Caco-2 (cell line): ENCODE data around the gene IDH3G. TPM values are rescaled to one million over a fixed set of nuclear protein-coding genes. Genes with fewer than 3 reads are reported as not detected.

Experiments
- BruUV-seq: library from RNA; stranded (reverse); fragments of 400-500 nt; replicated peaks from 2 replicates; lab custom pipeline; 2021; lab: Mats Ljungman, UMichigan
- CTCF ChIA-PET: fragments of 300-600 bp; sonication (Branson Sonifier 250); formaldehyde crosslinking; loops from one replicate; lab custom pipeline; 2022; ENCODE audit warnings: antibody characterized with exemption; lab: Charles Lee
- POLR2A ChIA-PET: fragments of 300-600 bp; sonication (Branson Sonifier 250); formaldehyde crosslinking; loops from one replicate; lab custom pipeline; 2022; ENCODE audit warnings: antibody characterized with exemption; lab: Charles Lee
- DNase-seq, 2 experiments: peaks; one replicate each; pipeline versions ENCODE4 v3.0.0 to v3.0.0-alpha.2; 2020 to 2022
- H3K27me3 ChIP-seq: replicated peaks from 2 replicates; pipeline ENCODE4 v1.6.0; 2011; ENCODE audit warnings: low read length; ENCODE audit not compliant: control insufficient read depth, insufficient read depth
- H3K36me3 ChIP-seq: 2 replicates; pipeline ENCODE4 v1.5.1; 2011; ENCODE audit warnings: low read length; ENCODE audit not compliant: control insufficient read depth, insufficient read depth
- H3K4me1 ChIP-seq: fragments of 250-450 bp; sonication (Bioruptor Pico); 2 replicates; pipeline ENCODE4 v1.5.1; 2020; ENCODE audit warnings: mild to moderate bottlenecking
- H3K4me3 ChIP-seq: 2 replicates; pipeline ENCODE4 v1.5.1; 2011; ENCODE audit warnings: low read depth, mild to moderate bottlenecking, control low read depth, low read length
- H3K9me3 ChIP-seq: fragments of 250-450 bp; sonication (Bioruptor Pico); 2 replicates; pipeline ENCODE4 v1.5.1; 2020; ENCODE audit warnings: mild to moderate bottlenecking, moderate library complexity
- H3K27ac Mint-ChIP-seq: one replicate; pipeline ENCODE4 v1.8.0; 2022; ENCODE audit warnings: mixed read lengths; ENCODE audit not compliant: unreplicated experiment
- H3K27me3 Mint-ChIP-seq: one replicate; pipeline ENCODE4 v1.8.0; 2022; ENCODE audit warnings: mixed read lengths; ENCODE audit not compliant: insufficient read depth, unreplicated experiment
- H3K36me3 Mint-ChIP-seq: one replicate; pipeline ENCODE4 v1.8.0; 2022; ENCODE audit warnings: mild to moderate bottlenecking, mixed read lengths; ENCODE audit not compliant: insufficient read depth, unreplicated experiment
- H3K4me1 Mint-ChIP-seq: one replicate; pipeline ENCODE4 v1.8.0; 2022; ENCODE audit warnings: low read depth, mixed read lengths; ENCODE audit not compliant: unreplicated experiment
- H3K4me3 Mint-ChIP-seq: one replicate; pipeline ENCODE4 v1.8.0; 2022; ENCODE audit warnings: mild to moderate bottlenecking, moderate library complexity, mixed read lengths; ENCODE audit not compliant: unreplicated experiment
- H3K9me3 Mint-ChIP-seq: one replicate; pipeline ENCODE4 v1.8.0; 2022; ENCODE audit warnings: mixed read lengths; ENCODE audit not compliant: unreplicated experiment
- intact Hi-C: fragments of 100-400 bp; cut with micrococcal nuclease; formaldehyde crosslinking; loops from one replicate; pipeline ENCODE4 v1.10.0; 2022; ENCODE audit not compliant: unreplicated experiment
- total RNA-seq: library from RNA; stranded (reverse); gene quantifications from 2 replicates; pipeline ENCODE4 v1.2.3, GENCODE V29; 2022
- TF ChIP-seq, protein P1 (sequence below), 2 experiments: fragments of 200-600 bp in 1 of 2; IDR thresholded peaks; 1 replicate in 1 of 2; 2 replicates in 1 of 2; pipeline versions ENCODE4 v1.5.1 to v1.8.0; 2011 to 2022; ENCODE audit warnings: antibody characterized with exemption in 1 of 2, control low read depth in 1 of 2, inconsistent platforms in 1 of 2, low read depth in 1 of 2, low read length in 1 of 2, mild to moderate bottlenecking in 1 of 2, moderate library complexity in 1 of 2; ENCODE audit not compliant: insufficient read depth in 1 of 2, severe bottlenecking in 1 of 2, unreplicated experiment in 1 of 2

The IDH3G gene
- total RNA-seq, 1 experiment from 2014 or later, result 53.3 TPM

- H3K27ac Mint-ChIP-seq, result no peak overlapping the region
- H3K4me1 ChIP-seq, result no peaks in the 10 kb centered on the region
- no peaks in the 10 kb centered on the region for H3K4me1 Mint-ChIP-seq
- no peak overlapping the region for H3K4me3 ChIP-seq
- POLR2A ChIA-PET, result no interaction called here
- H3K27me3 Mint-ChIP-seq, result no peaks in the 10 kb centered on the region
- intact Hi-C loops, result no loop called here
- H3K36me3 Mint-ChIP-seq, result no peaks in the 10 kb centered on the region
- H3K9me3 Mint-ChIP-seq, result no peaks in the 10 kb centered on the region
- H3K4me3 Mint-ChIP-seq, result no peak overlapping the region
- CTCF ChIA-PET, result no interaction called here
- no peaks in the 10 kb centered on the region for H3K9me3 ChIP-seq
- no TSS peak for BruUV-seq
- no peaks in the 10 kb centered on the region for H3K27me3 ChIP-seq
- TF ChIP-seq, protein P1, sequence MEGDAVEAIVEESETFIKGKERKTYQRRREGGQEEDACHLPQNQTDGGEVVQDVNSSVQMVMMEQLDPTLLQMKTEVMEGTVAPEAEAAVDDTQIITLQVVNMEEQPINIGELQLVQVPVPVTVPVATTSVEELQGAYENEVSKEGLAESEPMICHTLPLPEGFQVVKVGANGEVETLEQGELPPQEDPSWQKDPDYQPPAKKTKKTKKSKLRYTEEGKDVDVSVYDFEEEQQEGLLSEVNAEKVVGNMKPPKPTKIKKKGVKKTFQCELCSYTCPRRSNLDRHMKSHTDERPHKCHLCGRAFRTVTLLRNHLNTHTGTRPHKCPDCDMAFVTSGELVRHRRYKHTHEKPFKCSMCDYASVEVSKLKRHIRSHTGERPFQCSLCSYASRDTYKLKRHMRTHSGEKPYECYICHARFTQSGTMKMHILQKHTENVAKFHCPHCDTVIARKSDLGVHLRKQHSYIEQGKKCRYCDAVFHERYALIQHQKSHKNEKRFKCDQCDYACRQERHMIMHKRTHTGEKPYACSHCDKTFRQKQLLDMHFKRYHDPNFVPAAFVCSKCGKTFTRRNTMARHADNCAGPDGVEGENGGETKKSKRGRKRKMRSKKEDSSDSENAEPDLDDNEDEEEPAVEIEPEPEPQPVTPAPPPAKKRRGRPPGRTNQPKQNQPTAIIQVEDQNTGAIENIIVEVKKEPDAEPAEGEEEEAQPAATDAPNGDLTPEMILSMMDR (IDR thresholded peaks at IDR 0.05; ENCODE audit: insufficient read depth in 1 of 2, low read depth in 1 of 2, low read length in 1 of 2, severe bottlenecking in 1 of 2, unreplicated experiment in 1 of 2), result no peak
- peak in 1 of 2 experiments; percentile 19 for DNase-seq
- H3K36me3 ChIP-seq, result no peaks in the 10 kb centered on the region
These were observed 22.5 kb downstream of the IDH3G start for GRCh38 chrX:153771415-153772315.

DNA sequence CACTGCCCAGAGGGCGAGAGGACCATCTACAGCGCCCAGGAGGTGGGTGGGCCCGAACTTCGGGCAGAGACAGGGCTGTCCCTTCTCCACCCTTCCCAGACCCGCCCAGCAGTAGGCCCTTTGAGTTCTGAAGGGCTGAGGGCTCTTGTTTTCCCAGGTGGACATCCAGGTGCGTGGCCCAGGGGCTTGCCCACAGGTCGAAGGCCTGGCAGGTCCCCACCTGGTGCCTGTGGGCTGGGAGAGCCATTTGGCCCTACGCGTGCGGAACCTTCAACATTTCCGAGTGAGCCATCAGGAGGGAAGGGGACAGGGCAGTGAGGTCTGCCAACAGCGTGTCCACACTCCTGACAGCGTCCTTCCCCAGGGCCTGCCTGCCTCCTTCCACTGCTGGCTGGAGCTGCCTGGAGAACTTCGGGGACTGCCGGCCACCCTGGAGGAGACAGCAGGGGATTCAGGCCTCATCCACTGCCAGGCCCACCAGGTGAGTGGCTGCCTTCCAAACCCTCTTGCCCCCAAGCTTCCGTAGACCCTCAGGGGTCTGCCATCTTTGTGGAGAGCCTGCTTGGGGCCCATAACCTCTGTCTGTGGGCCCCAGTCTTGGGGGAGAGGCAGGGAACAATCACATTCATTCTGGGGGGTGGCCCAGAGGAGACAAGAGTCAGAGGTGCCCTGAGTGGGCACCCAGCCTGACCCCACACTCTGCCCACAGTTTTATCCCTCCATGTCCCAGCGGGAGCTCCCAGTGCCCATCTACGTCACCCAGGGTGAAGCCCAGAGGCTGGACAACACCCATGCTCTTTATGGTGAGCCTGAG, 23.4 kb downstream of the IDH3G start:
- Histone ChIP-seq H3K27me3 (no peaks in the 10 kb centered on the region), H3K9me3 (no peaks in the 10 kb centered on the region), H3K36me3 (no peaks in the 10 kb centered on the region), H3K4me1 (no peaks in the 10 kb centered on the region), H3K4me3 (no peak overlapping the region)
- H3K9me3 Mint-ChIP-seq, result no peaks in the 10 kb centered on the region
- TF ChIP-seq, protein P1 (IDR thresholded peaks at IDR 0.05; ENCODE audit: insufficient read depth in 1 of 2, low read depth in 1 of 2, low read length in 1 of 2, severe bottlenecking in 1 of 2, unreplicated experiment in 1 of 2), result no peak
- intact Hi-C loops, result no loop called here
- no peaks in the 10 kb centered on the region for H3K4me1 Mint-ChIP-seq
- DNase-seq, result no peak
- no peak overlapping the region for H3K4me3 Mint-ChIP-seq
- no peak overlapping the region for H3K27ac Mint-ChIP-seq
- ChIA-PET POLR2A (no interaction called here), CTCF (no interaction called here)
- no peaks in the 10 kb centered on the region for H3K36me3 Mint-ChIP-seq
- BruUV-seq, result no TSS peak
- H3K27me3 Mint-ChIP-seq, result no peaks in the 10 kb centered on the region

DNA sequence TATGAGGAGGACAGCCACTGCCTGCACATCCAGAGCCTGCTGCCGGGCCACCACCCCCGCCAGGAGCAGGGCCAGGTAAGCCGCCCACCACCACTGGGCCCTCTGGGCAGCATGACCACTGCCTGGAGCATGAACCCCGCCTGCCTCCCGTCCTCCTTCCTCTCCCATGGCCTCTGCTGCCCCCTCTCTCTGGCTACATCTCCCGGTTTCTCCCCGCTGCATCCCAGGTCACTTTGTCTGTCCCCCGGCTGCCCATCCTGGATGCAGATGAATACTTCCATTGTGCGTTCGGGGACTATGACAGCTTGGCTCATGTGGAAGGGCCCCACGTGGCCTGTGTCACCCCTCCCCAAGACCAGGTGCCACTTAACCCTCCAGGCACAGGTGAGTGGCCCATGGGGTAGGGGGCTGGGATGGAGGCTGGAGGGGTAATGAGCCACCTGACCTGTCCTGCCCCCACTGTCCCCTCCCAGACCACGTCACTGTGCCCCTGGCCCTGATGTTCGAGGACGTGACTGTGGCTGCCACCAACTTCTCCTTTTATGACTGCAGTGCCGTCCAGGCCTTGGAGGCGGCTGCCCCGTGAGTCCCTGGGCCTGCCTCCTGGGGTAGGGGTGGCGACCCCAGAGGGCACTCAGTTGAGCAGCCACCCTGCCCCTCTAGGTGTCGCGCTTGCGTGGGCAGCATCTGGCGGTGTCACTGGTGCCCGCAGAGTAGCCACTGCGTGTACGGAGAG, 24.1 kb downstream of the IDH3G start:
- Mint-ChIP-seq H3K9me3 (no peaks in the 10 kb centered on the region), H3K27me3 (no peaks in the 10 kb centered on the region), H3K4me3 (no peak overlapping the region), H3K36me3 (no peaks in the 10 kb centered on the region), H3K4me1 (no peaks in the 10 kb centered on the region), H3K27ac (no peak overlapping the region)
- Histone ChIP-seq H3K27me3 (no peaks in the 10 kb centered on the region), H3K4me1 (no peaks in the 10 kb centered on the region), H3K4me3 (no peak overlapping the region), H3K36me3 (no peaks in the 10 kb centered on the region), H3K9me3 (no peaks in the 10 kb centered on the region)
- no peak for DNase-seq
- BruUV-seq, result no TSS peak
- intact Hi-C loops, result no loop called here
- ChIA-PET CTCF (no interaction called here), POLR2A (no interaction called here)
- TF ChIP-seq, protein P1 (IDR thresholded peaks at IDR 0.05; ENCODE audit: insufficient read depth in 1 of 2, low read depth in 1 of 2, low read length in 1 of 2, severe bottlenecking in 1 of 2, unreplicated experiment in 1 of 2), result no peak
